Activated CD8-positive, alpha-beta T cell treated with anti-CD3 and anti-CD28 coated beads for 36 hours (primary cell): ENCODE data around the gene PRKCE. TPM values are rescaled to one million over a fixed set of nuclear protein-coding genes. Genes with fewer than 3 reads are reported as not detected.

Experiments
- ATAC-seq: fragments of 200-7000 bp; cut with Tn5 transposase; one replicate; pipeline ENCODE4 v1.10.0; 2021; ENCODE audit warnings: mild to moderate bottlenecking, moderate library complexity
- CTCF ChIA-PET: fragments of 350-600 bp; sonication (Branson Sonifier 250); formaldehyde crosslinking; loops from one replicate; lab custom pipeline; 2021; ENCODE audit warnings: antibody characterized with exemption; lab: Charles Lee
- POLR2A ChIA-PET: fragments of 350-600 bp; sonication (Branson Sonifier 250); formaldehyde crosslinking; loops from one replicate; lab custom pipeline; 2021; ENCODE audit warnings: antibody characterized with exemption; lab: Charles Lee
- DNase-seq: peaks from one replicate; pipeline ENCODE4 v3.0.0-alpha.2; 2020
- H3K27ac Mint-ChIP-seq: one replicate; pipeline ENCODE4 v1.8.0; 2021; ENCODE audit warnings: mild to moderate bottlenecking, mixed read lengths
- H3K27me3 Mint-ChIP-seq: one replicate; pipeline ENCODE4 v1.8.0; 2021; ENCODE audit warnings: mixed read lengths
- H3K36me3 Mint-ChIP-seq: one replicate; pipeline ENCODE4 v1.8.0; 2021; ENCODE audit warnings: low read depth, mixed read lengths
- H3K4me1 Mint-ChIP-seq: one replicate; pipeline ENCODE4 v1.8.0; 2021; ENCODE audit warnings: low read depth, mixed read lengths
- H3K4me3 Mint-ChIP-seq: one replicate; pipeline ENCODE4 v1.8.0; 2021; ENCODE audit warnings: mild to moderate bottlenecking, moderate library complexity, mixed read lengths
- H3K9me3 Mint-ChIP-seq: one replicate; pipeline ENCODE4 v1.8.0; 2021; ENCODE audit warnings: mixed read lengths
- intact Hi-C: fragments of 100-400 bp; cut with micrococcal nuclease; formaldehyde crosslinking; loops from one replicate; pipeline ENCODE4 v1.10.0; 2022
- total RNA-seq, 2 experiments: library from RNA; stranded (reverse); gene quantifications; one replicate each; pipeline ENCODE4 v1.2.3, GENCODE V29; 2021
- TF ChIP-seq, protein P1 (sequence below): fragments of 200-600 bp; IDR thresholded peaks from one replicate; pipeline ENCODE4 v1.8.0; 2022; ENCODE audit warnings: antibody characterized with exemption, mild to moderate bottlenecking

The PRKCE gene
- total RNA-seq, 2 experiments from 2014 or later, result 11.5 to 11.9 TPM

DNA sequence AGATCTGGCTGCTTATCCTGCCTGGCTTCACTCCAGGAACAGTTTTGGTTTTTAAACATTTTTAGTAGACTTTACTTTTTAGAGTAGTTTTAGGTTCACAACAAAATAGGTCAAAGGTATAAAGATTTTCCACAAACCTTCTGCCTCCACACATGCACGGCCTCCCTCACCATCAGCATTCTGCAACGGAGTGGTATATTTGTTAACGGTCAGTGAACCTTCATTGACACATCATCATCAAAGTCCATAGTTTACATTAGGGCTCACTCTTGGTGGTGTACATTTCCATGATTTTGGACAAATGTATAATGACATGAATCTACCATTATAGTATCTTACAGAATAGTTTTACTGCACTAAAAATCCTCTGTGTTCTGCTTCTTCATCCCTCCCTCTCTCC is 342.6 kb downstream of the PRKCE start:
- ATAC-seq (no peak), DNase-seq (no peak)
- Mint-ChIP-seq H3K9me3 (no peaks in the 10 kb centered on the region), H3K27ac (no peak overlapping the region), H3K27me3 (no peaks in the 10 kb centered on the region), H3K4me1 (peaks cover 4% of the 10 kb centered on the region), H3K4me3 (no peak overlapping the region), H3K36me3 (no peaks in the 10 kb centered on the region)
- intact Hi-C loops, result loop anchor here (2.0 to 5.0 kb wide), 2 partner anchors 373 to 467 kb away; no protein-coding TSS in a partner anchor
- TF ChIP-seq, protein P1, sequence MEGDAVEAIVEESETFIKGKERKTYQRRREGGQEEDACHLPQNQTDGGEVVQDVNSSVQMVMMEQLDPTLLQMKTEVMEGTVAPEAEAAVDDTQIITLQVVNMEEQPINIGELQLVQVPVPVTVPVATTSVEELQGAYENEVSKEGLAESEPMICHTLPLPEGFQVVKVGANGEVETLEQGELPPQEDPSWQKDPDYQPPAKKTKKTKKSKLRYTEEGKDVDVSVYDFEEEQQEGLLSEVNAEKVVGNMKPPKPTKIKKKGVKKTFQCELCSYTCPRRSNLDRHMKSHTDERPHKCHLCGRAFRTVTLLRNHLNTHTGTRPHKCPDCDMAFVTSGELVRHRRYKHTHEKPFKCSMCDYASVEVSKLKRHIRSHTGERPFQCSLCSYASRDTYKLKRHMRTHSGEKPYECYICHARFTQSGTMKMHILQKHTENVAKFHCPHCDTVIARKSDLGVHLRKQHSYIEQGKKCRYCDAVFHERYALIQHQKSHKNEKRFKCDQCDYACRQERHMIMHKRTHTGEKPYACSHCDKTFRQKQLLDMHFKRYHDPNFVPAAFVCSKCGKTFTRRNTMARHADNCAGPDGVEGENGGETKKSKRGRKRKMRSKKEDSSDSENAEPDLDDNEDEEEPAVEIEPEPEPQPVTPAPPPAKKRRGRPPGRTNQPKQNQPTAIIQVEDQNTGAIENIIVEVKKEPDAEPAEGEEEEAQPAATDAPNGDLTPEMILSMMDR, result no peak
- CTCF ChIA-PET, result interaction anchor here (0.7 to 2.7 kb wide), 27 partner anchors 11 to 468 kb away, joined by 3 to 17 read pairs (median 4); no protein-coding TSS in a partner anchor
- POLR2A ChIA-PET, result interaction anchor here (0.6 kb wide), 1 partner anchor 466 kb away, joined by 3 read pairs; no protein-coding TSS in a partner anchor

DNA sequence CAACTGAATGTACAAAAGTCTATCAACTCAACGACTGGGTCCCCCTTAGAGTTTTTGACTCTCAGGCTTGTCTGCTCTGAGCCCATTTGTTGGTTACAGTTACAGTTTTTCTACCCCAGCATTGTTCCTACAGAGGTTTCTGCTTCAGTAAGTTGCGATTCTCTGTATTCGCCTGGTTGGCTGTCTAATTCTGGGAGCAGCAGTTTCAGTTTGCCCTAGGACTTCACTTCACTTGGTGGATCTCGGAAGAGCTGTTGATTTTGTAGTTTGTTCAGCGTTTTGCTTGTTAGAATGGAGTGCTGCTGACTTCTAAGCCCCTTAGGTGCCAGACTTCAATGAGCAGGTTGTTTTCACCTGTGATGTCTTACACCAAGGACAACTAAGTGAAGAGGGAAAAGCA is 349.2 kb downstream of the PRKCE start:
- intact Hi-C loops, result no loop called here
- H3K4me1 Mint-ChIP-seq, result no peaks in the 10 kb centered on the region
- ATAC-seq, result no peak
- TF ChIP-seq, protein P1, result no peak
- ChIA-PET CTCF (no interaction called here), POLR2A (no interaction called here)
- H3K9me3 Mint-ChIP-seq, result no peaks in the 10 kb centered on the region
- no peaks in the 10 kb centered on the region for H3K36me3 Mint-ChIP-seq
- H3K27ac Mint-ChIP-seq, result no peak overlapping the region
- H3K27me3 Mint-ChIP-seq, result no peaks in the 10 kb centered on the region
- H3K4me3 Mint-ChIP-seq, result no peak overlapping the region
- DNase-seq, result no peak

DNA sequence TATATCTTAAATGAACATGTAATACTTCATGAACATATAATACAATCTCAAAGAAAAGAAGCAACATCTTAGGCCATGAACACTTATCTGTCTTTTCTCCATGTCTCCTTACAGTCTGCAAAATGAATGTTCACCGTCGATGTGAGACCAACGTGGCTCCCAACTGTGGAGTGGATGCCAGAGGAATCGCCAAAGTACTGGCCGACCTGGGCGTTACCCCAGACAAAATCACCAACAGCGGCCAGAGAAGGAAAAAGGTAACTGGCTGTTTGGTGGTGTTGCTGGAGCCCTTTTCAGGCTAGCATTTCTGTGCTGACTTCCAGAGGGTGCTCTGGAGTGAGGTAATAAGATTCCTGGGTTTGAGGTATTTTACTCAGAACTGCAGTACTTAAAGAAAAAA is 349.8 kb downstream of the PRKCE start:
- Mint-ChIP-seq H3K9me3 (no peaks in the 10 kb centered on the region), H3K36me3 (no peaks in the 10 kb centered on the region), H3K4me1 (no peaks in the 10 kb centered on the region), H3K27ac (no peak overlapping the region), H3K4me3 (no peak overlapping the region), H3K27me3 (no peaks in the 10 kb centered on the region)
- TF ChIP-seq, protein P1, result no peak
- intact Hi-C loops, result no loop called here
- ChIA-PET POLR2A (no interaction called here), CTCF (interaction anchor here (1.7 kb wide), 1 partner anchor 61 kb away, joined by 3 read pairs; no protein-coding TSS in a partner anchor)
- DNase-seq (no peak), ATAC-seq (no peak)

DNA sequence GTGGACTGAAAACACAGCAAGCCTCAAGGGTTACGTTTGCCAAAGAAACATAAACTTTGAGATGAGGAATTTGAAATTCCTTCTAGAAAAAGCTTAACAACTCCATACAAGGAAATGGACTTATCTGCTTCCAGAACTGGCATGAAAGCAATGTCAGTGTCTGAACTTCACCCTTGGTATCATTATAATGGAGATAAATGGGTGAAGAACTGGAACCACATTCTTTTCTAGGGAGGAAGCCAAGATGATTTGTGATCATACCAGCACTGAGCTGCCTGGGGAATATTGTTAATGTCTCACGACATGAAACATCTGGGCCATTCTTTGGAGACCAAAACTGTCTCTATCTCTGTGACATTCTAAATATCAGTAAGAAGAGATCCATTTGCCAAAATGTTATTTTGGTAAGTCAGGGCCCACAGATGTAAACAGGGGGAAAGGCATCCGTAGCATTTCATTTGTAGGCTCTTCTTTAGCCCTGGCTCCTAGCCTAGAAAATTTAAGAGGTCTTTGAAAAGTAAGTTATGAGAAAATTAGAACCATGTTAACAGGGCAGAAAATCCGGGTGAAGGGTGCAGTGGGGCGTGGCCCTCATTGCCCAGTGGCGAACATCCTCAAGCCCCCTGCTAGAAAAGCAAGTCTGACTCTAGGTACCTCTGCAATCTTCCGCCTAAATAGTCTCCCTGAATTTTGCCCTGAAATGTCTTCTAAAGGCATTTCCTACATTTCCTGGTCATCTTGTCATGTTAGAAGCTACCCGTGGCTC is 350.4 kb downstream of the PRKCE start:
- CTCF ChIA-PET, result interaction anchor here (1.4 to 2.3 kb wide), 3 partner anchors 9 to 61 kb away, joined by 3 to 6 read pairs (median 5); no protein-coding TSS in a partner anchor
- POLR2A ChIA-PET, result no interaction called here
- no peaks in the 10 kb centered on the region for H3K4me1 Mint-ChIP-seq
- no peak overlapping the region for H3K27ac Mint-ChIP-seq
- TF ChIP-seq, protein P1, result no peak
- no peak for ATAC-seq
- no peak for DNase-seq
- H3K9me3 Mint-ChIP-seq, result no peaks in the 10 kb centered on the region
- H3K27me3 Mint-ChIP-seq, result no peaks in the 10 kb centered on the region
- no peaks in the 10 kb centered on the region for H3K36me3 Mint-ChIP-seq
- intact Hi-C loops, result no loop called here
- no peak overlapping the region for H3K4me3 Mint-ChIP-seq

DNA sequence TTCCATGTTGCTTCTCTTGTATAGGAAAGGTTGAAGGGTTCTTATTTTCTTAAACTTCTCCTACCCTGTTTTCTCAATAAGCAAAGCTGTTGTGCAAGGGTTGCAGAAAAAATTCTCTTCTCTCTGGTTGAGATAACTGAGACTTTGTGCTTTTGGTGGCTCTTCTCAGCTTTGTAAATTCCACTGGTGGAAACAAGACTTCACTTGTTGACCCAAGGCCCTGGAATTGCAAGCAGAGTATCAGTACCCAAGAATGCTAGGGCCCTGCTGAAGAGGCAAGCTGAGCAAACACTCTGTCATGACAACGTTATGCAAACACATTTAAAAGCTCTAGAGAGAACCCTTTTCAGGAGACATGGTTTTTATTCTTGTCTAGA is 351.0 kb downstream of the PRKCE start:
- DNase-seq (no peak), ATAC-seq (no peak)
- H3K27me3 Mint-ChIP-seq, result no peaks in the 10 kb centered on the region
- intact Hi-C loops, result no loop called here
- ChIA-PET CTCF (interaction anchor here (1.4 to 2.3 kb wide), 3 partner anchors 9 to 60 kb away, joined by 3 to 6 read pairs (median 5); no protein-coding TSS in a partner anchor), POLR2A (no interaction called here)
- no peak overlapping the region for H3K27ac Mint-ChIP-seq
- no peak overlapping the region for H3K4me3 Mint-ChIP-seq
- no peaks in the 10 kb centered on the region for H3K4me1 Mint-ChIP-seq
- TF ChIP-seq, protein P1, result no peak
- H3K36me3 Mint-ChIP-seq, result no peaks in the 10 kb centered on the region
- H3K9me3 Mint-ChIP-seq, result no peaks in the 10 kb centered on the region
